C4-2B (cell line): ENCODE data around the gene SLC25A48.

Source experiments
- CTCF ChIP-seq: fragments of 450-650 bp; conservative IDR thresholded peaks from 2 replicates; pipeline ENCODE4 v1.5.1; 2017; ENCODE audit warnings: mild to moderate bottlenecking
- ZFX ChIP-seq: fragments of 450-650 bp; IDR thresholded peaks from 2 replicates; pipeline ENCODE4 v1.6.1; 2017

DNA sequence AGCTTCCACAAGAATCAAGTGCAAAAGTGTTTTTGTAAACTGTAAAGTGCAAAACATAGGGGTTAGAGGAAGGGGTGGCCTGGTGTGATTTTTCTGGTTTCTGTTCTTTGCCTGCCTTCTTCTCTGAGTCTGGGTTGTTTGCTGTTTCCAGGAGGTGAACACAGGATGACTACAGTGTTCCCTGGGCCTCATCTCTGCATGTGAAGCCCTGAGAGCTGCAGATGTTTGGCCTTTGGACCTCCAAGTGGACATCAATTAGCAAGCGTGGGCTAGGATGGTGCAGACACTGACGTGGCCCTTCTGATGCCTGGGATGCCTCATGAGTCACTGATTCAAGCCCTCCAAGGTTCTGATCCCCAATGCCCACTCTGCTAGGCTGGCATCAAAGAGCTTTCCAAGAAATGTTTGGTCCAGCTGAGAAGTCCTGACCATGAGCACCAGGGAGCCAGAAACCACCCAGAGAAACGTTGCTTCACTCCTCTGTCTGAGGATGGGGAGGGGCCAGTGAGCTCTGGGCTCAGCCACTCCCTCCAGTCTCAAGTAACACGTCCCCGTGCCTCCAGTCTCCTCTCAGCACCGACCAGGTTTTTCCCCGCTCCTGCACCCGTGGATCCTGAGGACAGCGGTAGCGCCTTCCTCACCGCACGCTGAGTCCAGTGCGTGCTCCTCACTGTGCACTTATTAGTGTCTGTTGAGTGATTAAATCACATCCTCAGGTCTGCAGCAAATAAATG lies 53.6 kb downstream of the SLC25A48 start:
- TF ChIP-seq CTCF (no peak), ZFX (no peak)
